ENCODE results near the gene MYPN.

MYPN gene

GRCh38 chr10:68251151-68251550, 141.9 kb downstream of the MYPN start:
- no peak for DNase-seq
- TF ChIP-seq POLR2A (IDR thresholded peaks at IDR 0.05; ENCODE audit: low read length) (no peak), GATA1 (IDR thresholded peaks at IDR 0.05; ENCODE audit: low read depth, low read length) (no peak)

- no peak for DNase-seq
- TF ChIP-seq POLR2A (IDR thresholded peaks at IDR 0.05; ENCODE audit: low read length) (no peak), GATA1 (IDR thresholded peaks at IDR 0.05; ENCODE audit: low read depth, low read length) (no peak)
Observed at GRCh38 chr10:68251625-68252495, 142.6 kb downstream of the MYPN start.

GRCh38 chr10:68253346-68253745, 144.1 kb downstream of the MYPN start:
- TF ChIP-seq GATA1 (IDR thresholded peaks at IDR 0.05; ENCODE audit: low read depth, low read length) (no peak), POLR2A (IDR thresholded peaks at IDR 0.05; ENCODE audit: low read length) (no peak)
- DNase-seq: no peak

- DNase-seq: no peak
Observed at GRCh38 chr10:68261132-68261856, 152.0 kb downstream of the MYPN start.

More at GRCh38 chr10:68261132-68261856, 152.0 kb downstream of the MYPN start:
- TF ChIP-seq GATA1 (IDR thresholded peaks at IDR 0.05; ENCODE audit: low read depth, low read length) (no peak), POLR2A (IDR thresholded peaks at IDR 0.05; ENCODE audit: low read length) (no peak)

Measured in erythroblast (primary cell).